HG02938 (cell line): ENCODE measurements around the gene NPPB.

Source experiments
- ATAC-seq: cut with Tn5 transposase; IDR thresholded peaks from one replicate; pipeline ENCODE4 v1.9.1; 2021; ENCODE audit warnings: mild to moderate bottlenecking, moderate library complexity; ENCODE audit not compliant: unreplicated experiment

Gene NPPB

DNA sequence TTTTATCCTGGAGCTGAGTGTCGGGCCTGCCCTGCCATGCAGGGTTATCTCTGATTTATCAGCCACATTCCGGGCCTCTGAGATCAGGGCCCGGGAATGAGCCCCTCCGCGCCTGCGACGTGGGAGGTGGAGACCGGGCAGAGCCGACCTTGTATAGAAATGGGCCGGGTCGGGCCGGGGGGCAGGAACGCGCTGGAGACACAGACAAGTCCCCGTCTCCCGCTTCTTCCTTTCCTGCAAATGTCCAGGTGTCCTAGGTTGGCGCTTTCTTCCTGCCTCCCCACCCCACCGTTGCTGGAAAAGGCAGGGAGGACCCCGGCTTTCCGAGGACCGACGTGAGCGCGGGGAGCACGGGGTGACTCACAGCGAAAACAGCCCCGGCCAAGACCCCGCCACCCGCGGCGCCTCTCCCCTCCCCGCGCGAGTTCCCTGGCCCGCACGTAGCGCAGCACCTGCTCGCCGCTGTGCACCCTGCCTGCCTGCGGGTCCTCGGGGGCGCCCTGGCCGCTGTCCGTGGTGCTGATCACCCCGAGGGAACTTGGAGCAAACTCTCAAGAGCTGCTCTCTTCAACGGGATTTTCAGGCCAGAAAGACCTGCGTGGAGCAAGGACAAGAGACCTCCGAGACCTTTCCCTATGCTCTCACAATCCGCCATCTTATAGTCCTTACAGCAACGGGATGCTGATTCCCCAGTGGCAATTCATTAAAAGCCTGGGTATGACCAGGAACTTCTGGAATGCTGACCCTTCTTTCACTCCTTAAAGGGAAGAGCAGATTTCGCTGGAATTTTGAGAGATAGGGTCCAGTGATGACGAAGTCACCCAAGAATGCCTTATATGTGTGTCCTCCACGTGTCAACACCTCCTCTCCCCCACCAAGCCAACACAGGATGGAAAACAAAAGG is 475 bp upstream of the NPPB start:
- no peak for ATAC-seq

DNA sequence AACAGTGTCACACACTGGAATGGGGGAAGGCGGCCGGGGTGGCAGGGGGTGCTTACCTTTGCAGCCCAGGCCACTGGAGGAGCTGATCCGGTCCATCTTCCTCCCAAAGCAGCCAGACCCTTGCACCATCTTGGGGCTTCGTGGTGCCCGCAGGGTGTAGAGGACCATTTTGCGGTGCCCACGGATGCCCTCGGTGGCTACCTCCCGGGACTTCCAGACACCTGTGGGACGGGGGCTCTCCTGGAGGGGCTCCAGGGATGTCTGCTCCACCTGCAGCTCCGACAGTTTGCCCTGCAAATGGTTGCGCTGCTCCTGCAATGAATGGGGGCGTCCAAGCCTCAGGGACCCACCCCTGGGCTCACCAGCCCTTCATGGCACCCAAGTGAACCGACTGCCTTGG is 587 bp downstream of the NPPB start:
- ATAC-seq = no peak

DNA sequence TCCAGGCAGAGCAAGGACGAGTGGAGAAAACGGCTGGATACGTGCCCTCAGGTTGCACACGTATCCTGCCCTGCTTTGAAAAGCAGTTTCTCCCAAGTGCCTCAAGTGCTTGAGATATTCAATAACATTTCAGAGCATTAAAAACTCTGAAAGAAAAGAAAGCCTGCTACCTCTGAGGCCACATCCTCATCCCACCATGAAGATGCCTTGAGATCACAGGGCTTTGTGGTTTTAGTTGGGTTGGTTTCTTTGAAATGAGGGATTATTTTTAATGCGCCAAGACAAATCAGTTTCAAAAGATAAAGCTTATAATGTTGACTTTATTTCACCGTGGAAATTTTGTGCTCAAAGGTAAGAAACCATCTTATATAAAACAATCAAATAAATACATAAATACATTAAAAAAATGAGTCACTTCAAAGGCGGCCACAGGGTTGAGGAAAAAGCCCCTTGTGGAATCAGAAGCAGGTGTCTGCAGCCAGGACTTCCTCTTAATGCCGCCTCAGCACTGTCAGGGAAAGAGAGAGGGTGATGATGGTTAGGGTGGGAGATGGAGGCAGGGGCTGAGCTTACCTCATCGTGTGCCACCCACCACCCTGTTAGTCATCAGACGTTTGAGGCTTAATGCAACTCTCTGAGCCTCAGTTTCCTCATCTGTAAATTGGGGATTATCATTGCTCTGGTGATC is 1.4 kb downstream of the NPPB start:
- ATAC-seq = no peak

DNA sequence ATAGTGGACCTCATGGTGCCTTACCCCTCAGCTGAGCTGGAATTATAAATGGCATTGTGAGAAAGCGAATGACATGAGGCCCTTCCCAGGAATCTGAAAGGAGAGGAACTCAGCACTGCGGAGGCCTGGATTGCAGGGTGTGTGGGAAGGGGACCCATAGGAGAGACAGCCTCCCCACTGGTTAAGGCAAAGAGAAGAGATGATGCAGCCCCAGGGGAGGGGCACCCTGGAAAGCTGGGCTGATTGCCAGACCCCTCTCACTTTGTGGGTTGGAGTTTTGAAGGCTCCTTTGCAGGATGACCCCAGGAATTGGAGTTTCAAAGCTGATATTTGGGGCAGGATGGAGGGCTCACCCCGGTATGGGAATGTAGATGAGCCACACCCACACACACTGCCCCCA is 2.0 kb downstream of the NPPB start:
- ATAC-seq = no peak

DNA sequence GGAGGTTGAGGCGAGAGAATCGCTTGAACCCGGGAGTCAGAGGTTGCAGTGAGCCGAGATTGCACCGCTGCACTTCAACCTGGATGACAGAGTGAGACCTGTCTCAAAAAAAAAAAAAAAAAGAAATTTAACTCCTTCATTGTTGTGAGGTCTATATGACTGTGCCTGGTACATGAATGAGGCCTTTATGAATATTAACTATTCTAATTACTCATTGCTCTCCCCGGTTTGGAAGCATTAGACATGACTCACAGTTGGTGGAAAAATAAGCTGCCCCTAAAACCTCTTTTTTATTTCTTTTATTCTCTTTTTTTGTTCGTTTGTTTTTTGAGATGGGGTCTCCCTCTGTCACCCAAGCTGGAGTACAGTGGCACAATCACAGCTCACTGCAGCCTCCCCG is 3.3 kb downstream of the NPPB start:
- ATAC-seq = no peak

DNA sequence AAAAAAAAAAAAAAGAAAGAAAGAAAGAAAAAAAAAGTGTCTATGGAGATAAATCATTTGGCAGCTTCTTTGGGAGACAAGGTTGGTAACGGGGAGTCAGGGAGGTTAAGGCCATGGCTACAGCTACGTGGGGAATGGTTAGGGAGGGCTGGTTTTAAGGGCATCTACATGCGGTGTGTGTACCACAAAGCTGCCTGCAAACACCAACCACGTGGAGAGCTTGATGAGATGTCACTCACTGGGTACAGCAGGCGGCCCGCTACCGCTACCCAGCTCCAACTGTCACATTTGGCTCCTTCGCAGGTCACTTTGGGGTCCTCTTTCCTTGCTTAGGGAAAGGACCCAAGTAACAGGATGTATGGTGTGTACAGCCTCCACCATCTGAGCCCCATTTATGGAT is 4.2 kb downstream of the NPPB start:
- ATAC-seq = no peak

DNA sequence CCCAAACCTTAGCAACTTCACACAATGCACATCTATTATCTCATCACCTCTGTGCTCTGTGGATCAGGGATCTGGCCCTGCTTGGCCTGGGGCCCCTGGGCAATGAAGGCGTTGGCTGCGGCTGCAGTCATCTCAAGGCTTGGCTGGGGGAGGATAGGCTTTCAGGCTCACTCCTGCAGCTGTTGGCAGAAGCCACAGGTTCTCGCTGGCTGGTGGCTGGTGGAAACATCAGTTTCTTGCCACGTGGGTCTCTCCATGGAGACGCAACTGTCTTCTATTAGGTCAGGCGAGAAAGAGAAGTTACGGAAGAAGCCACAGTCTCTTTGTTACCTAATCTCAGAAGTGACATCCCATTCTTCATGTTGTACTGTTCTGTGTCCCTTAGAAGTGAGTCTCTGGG is 7.6 kb downstream of the NPPB start:
- ATAC-seq = no peak

DNA sequence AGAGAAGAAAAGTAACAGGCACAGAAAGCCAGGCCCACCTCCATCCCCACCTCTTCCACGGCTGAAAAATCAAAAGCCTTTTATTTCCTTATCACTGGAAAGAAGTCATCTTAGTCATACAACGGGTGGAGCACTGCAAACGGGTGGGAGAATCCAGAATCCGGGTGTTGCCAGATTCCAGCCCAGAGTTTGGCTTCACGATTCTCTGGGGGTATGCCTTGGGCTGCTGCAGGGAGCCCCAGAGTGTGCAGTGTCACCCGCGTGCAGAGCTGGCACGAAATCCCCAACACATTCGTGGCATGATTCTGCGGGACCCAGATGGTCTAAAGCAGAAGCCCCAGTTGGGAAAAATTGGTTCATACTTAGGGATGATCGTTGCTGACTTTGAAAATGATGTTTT is 8.6 kb downstream of the NPPB start:
- ATAC-seq = no peak

DNA sequence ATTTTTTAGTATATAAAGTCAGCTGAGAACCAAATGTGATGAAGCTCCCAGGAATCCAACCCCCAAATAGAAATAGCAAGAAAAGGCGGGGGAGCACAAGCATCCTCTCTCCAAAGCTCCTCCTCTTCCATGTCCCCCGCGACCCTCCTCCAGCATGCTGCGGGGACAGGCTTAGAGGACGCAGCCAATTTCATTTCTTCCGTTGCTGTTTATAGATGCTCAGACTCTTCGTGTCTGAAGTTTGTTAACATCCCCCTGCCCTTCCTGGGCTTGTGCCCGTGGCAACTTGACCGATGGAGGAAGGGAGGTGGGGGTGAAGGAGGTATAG is 10.4 kb downstream of the NPPB start:
- no peak for ATAC-seq

DNA sequence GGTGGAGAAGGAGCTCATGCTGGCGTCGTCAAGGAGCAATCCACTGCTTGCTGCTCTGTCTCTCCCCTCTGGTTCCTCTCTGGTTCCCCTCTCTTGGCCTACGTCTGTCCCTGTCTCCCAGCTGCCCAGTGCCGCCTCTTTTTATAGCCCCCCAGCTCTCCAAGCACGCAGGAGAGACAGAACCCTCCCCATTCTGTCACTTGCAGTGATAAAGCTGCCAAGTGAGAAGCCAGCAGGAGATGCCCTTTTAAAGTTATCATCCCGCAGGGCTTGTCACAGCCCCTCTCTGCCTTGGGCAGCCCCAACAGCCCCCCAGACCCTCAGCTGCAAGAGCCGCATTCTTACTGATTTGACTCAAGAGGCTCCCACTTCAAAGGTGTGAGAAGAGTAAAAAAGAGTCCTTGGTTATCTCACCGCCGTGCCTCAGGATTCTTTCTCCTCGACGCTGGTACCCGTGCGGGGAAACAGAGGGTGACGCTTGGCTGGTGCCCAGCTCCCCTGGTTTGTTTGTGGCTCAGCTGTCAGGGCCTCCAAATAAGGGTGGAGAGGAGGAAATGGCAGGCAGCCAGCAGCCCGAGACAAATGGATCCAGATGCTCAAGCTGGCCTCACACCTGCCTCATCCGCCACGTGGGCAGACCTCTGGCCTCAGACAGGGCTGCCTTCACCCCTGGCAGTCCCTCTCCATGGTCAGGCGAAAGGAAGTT is 10.9 kb downstream of the NPPB start, which contains the start of gene NPPA:
Gene NPPA, minus strand, starts transcription at position 117 of the 706 bp plus-strand sequence. Its CDS starts 99 bp downstream, at position 18.
- no peak for ATAC-seq

DNA sequence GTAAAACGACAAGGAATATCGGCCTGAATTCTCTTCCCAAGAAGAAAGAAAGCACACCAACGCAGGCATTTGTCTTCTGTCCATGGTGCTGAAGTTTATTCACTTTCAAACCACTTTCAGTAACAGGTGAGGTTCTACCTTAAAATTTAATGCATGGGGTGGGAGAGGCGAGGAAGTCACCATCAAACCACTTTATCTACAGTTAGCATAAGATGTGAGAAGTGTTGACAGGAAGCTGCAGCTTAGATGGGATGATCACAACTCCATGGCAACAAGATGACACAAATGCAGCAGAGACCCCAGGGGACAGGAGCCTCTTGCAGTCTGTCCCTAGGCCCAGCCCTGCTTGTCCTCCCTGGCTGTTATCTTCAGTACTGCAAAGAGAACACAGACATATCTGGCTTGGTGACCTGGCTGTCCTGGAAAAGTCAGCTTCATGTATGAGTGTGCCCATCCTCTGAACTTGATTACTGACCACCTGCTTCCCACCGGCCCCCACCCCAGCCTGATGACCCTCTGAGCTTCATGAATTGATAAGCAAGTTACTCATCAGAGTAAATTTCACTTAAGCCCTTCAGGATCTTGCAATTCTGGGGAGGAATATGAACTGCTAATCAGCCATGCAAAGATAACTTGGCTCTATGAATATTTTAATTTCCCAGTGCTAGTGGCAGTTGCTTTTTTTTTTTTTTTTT is 13.0 kb downstream of the NPPB start:
- no peak for ATAC-seq

DNA sequence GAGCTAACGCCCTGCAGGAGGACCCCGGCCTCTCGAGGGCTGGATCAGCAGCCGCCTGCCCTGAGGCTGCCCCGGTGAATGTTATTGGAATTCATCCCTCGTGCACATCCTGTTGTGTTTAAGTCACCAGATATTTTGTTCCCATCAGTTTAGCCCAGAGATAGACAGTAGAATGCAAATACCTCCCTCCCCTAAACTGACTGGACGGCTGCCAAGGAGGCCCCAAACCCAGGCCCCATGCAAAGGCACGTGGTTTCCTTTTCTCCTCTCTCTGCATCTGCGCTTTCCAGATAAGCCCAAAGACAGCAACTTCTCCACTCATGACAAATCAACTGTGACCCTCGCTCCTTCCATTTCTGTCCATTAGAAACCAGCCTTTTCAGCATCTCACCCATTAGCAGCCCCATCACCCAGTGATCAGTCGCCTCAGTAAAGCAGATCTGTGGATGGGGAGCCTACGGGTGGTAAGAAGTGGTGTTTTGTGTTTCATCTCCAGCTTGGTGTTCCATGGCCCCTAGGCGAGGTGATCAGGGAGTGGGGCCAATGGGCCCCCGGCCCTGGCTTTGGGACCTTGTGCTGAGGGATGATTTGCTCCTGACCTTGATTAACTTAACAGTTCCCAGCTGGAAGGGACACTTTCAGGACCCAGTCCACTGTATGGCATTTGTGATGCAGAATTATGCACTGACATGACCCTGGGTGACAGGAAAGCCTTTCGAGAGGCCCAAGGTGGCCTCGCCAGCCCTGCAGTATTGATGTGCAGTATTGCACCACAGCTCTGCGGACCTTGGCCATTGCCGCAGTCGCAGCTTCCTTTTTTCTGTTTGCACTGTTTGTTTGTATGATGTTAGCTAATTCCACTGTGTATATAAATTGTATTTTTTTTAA is 16.3 kb downstream of the NPPB start:
- no peak for ATAC-seq

DNA sequence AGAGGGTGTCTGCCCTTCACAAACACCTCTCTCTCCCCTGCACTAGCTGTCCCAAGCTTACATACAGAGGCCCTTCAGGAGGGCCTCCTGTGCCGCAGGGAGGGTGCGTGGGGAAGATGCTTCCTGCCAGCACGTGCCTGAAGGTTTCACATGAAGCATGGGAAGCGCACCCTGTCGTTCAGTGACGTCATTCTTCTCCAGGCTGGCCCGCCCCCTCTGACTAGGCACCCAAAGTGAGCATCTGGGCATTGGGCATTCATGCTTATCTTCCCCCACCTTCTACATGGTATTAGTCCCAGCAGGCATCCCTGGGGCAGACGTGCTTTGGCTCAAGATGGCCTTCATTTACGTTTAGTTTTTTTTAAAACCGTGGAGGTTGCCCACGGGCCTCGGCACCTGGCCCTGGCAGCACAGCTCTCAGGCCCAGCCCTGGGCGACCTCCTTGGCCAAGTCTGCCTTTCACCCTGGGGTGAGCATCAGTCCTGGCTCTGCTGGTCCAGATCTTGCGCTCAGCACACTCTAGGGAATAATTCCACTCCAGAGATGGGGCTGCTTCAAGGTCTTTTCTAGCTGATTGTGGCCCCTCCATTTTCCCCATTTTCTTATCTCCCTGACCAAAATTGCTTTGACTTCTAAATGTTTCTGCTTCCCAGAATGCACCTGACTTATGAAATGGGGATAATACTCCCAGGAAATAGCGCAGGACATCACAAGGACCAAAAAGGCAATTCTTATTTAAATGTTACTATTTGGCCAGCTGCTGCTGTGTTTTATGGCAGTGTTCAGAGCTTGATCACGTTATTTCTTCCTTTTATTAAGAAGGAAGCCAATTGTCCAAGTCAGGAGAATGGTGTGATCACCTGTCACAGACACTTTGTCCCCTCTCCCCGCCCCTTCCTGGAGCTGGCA is 17.2 kb downstream of the NPPB start:
- no peak for ATAC-seq

DNA sequence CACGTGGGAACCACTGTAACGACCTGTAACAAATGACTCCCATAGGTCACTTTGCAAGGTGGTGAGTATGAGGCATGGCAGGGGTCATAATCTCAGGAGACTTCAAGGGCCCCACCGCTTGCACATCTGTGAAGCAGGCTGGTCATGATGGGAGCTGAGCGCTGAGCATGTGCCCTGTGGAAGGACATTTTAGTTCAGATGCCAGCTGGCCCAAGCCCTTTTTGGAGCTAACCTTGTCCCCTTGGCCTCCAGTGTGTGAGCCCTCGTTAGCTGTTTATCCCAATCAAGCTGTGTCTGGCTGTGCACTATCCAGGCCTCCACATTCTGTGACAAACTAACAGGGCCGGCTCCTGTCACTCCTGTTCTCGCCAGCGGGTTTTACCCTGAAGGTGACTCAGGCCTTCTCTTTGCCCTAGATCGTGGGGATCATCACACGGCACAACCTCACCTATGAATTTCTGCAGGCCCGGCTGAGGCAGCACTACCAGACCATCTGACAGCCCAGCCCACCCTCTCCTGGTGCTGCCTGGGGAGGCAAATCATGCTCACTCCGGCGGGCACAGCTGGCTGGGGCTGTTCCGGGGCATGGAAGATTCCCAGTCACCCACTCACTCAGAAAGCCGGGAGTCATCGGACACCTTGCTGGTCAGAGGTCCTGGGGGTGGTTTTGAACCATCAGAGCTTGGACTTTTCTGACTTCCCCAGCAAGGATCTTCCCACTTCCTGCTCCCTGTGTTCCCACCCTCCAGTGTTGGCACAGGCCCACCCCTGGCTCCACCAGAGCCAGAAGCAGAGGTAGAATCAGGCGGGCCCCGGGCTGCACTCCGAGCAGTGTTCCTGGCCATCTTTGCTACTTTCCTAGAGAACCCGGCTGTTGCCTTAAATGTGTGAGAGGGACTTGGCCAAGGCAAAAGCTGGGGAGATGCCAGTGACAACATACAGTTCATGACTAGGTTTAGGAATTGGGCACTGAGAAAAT is 18.7 kb downstream of the NPPB start:
- no peak for ATAC-seq

DNA sequence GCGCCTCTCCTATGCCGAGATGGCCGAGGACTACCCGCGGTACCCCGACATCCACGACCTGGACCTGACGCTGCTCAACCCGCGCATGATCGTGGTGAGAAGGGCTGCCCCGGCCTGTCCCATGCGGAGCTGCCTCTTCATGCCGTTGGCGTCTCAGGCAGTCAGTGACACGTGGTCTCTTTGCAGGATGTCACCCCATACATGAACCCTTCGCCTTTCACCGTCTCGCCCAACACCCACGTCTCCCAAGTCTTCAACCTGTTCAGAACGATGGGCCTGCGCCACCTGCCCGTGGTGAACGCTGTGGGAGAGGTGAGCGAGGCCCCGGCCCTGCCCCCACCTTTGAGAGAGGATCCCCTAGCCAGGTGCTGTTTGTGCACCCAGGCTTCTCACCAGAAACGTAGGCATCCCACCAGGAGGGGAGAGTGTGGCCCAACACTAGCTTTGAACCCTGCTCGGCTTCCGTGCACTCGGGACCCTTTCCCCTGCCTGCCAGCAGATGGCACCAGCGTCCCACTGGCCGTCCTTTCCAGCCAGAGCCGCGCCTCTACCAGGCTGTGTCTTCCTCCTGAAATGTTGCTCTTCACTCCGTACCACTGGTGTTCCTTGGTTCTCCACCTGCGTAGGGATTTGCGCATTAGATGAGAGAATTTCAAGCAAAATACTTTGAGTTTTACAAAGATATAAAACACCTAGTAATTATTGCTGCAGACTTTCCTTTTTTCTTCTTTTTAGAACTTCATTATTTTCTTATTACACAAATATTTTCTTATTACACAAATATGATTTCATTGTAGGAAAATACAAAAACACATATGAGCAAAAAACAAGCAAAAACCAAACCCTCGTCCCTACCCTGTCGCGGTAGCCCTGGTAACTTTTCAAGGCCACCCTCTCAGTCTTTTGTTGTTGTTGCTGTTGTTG is 20.1 kb downstream of the NPPB start:
- ATAC-seq = no peak

DNA sequence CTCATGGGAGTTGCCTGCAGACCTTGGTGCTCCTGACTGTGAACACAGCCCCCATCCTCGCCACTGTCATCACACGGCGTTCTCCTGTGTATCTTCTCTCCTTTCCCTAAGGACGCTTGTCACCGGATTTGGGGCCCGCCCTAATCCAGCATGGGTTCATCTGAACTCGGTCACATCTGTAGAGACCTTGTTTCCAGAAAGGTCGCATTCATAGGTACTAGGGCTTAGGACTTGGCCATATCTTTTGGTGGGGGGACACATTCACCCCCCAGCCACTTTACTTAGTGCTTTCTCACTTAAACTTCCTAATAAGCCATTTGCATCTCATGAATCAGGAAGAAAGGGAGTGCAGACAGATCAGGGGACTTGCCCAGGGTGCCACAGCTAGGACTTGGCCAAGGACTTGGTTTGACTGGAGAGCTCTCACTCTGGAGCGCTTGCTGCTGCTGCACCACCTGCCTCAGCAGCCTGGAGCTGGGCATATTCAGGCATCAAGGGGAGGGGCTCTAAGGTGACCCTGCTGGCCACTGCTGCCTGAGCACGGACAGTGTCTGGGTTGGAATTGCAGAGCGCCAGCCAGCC is 20.9 kb downstream of the NPPB start:
- no peak for ATAC-seq
